ENCODE data around the gene VWA8. TPM values are rescaled to one million over a fixed set of nuclear protein-coding genes. Genes with fewer than 3 reads are reported as not detected.
"Not testable (repeated sequence)": the region's sequence is repeated elsewhere in the genome, so short reads cannot be mapped to it uniquely, and the experiment has no call there.

Gene VWA8
- total RNA-seq, 3 donors from 2014 or later: 18.4 to 43.5 (median 34.7) TPM

- no peak for DNase-seq (ENCODE audit: low spot score in 2 of 2)
- TF ChIP-seq POLR2A (IDR thresholded peaks at IDR 0.05) (no peak), POLR2AphosphoS5 (IDR thresholded peaks at IDR 0.05) (no peak), CTCF (IDR thresholded peaks at IDR 0.05) (no peak)
- H3K27ac ChIP-seq: no peak overlapping the region
These were observed 4.6 kb downstream of the VWA8 start for GRCh38 chr13:41956272-41956671.

GRCh38 chr13:41955605-41956004, 5.3 kb downstream of the VWA8 start:
- Histone ChIP-seq H3K4me3 (no peak overlapping the region), H3K9me3 (no peaks in the 10 kb centered on the region), H3K36me3 (no peaks in the 10 kb centered on the region), H3K27ac (no peak overlapping the region), H3K4me1 (no peaks in the 10 kb centered on the region), H3K27me3 (no peaks in the 10 kb centered on the region)
- DNase-seq (ENCODE audit: low spot score in 2 of 2): no peak
- intact Hi-C loops (cut with DNase I; ENCODE audit: low total_unique reads): loop anchor here (5.0 kb wide), 1 partner anchor 377 kb away; no protein-coding TSS in a partner anchor
- TF ChIP-seq POLR2A (IDR thresholded peaks at IDR 0.05): no peak
- no peak for TF ChIP-seq CTCF (IDR thresholded peaks at IDR 0.05)
- TF ChIP-seq POLR2AphosphoS5 (IDR thresholded peaks at IDR 0.05): no peak

More at GRCh38 chr13:41956272-41956671, 4.6 kb downstream of the VWA8 start:
- H3K36me3 ChIP-seq: no peaks in the 10 kb centered on the region
- H3K9me3 ChIP-seq: no peaks in the 10 kb centered on the region
- intact Hi-C loops (cut with DNase I; ENCODE audit: low total_unique reads): loop anchor here (5.0 kb wide), 1 partner anchor 376 kb away; no protein-coding TSS in a partner anchor
- no peak overlapping the region for H3K4me3 ChIP-seq
- no peaks in the 10 kb centered on the region for H3K27me3 ChIP-seq
- H3K4me1 ChIP-seq: no peaks in the 10 kb centered on the region

- intact Hi-C loops (cut with DNase I; ENCODE audit: low total_unique reads): no loop called here
- Histone ChIP-seq H3K27me3 (no peaks in the 10 kb centered on the region), H3K36me3 (no peaks in the 10 kb centered on the region), H3K9me3 (no peaks in the 10 kb centered on the region), H3K27ac (no peak overlapping the region), H3K4me3 (no peak overlapping the region), H3K4me1 (no peaks in the 10 kb centered on the region)
- no peak for DNase-seq (ENCODE audit: low spot score in 2 of 2)
- no peak for TF ChIP-seq CTCF (IDR thresholded peaks at IDR 0.05)
- TF ChIP-seq POLR2A (IDR thresholded peaks at IDR 0.05): no peak
- no peak for TF ChIP-seq POLR2AphosphoS5 (IDR thresholded peaks at IDR 0.05)
These were observed 6.7 kb downstream of the VWA8 start for GRCh38 chr13:41954226-41954625.

- Histone ChIP-seq H3K27ac (no peak overlapping the region), H3K9me3 (no peaks in the 10 kb centered on the region), H3K36me3 (no peaks in the 10 kb centered on the region), H3K4me3 (no peak overlapping the region), H3K27me3 (no peaks in the 10 kb centered on the region), H3K4me1 (no peaks in the 10 kb centered on the region)
- DNase-seq (ENCODE audit: low spot score in 2 of 2): no peak
- intact Hi-C loops (cut with DNase I; ENCODE audit: low total_unique reads): no loop called here
- TF ChIP-seq POLR2AphosphoS5 (IDR thresholded peaks at IDR 0.05) (no peak), POLR2A (IDR thresholded peaks at IDR 0.05) (no peak), CTCF (IDR thresholded peaks at IDR 0.05) (no peak)
These were observed 8.2 kb downstream of the VWA8 start for GRCh38 chr13:41952749-41953148.

GRCh38 chr13:41949104-41949503, 11.8 kb downstream of the VWA8 start:
- H3K36me3 ChIP-seq; H3K27me3 ChIP-seq; intact Hi-C loops (cut with DNase I; ENCODE audit: low total_unique reads); DNase-seq (ENCODE audit: low spot score in 2 of 2); H3K4me3 ChIP-seq; H3K4me1 ChIP-seq; H3K27ac ChIP-seq: not testable (repeated sequence)
- H3K9me3 ChIP-seq: peaks cover 0 to 15% of the 10 kb centered on the region in 2 donors

- Histone ChIP-seq H3K27me3 (no peaks in the 10 kb centered on the region), H3K4me1 (no peaks in the 10 kb centered on the region), H3K36me3 (no peaks in the 10 kb centered on the region), H3K9me3 (peaks cover 0 to 15% of the 10 kb centered on the region in 2 donors), H3K27ac (no peak overlapping the region), H3K4me3 (no peak overlapping the region)
- intact Hi-C loops (cut with DNase I; ENCODE audit: low total_unique reads): no loop called here
- DNase-seq (ENCODE audit: low spot score in 2 of 2): no peak
- no peak for TF ChIP-seq POLR2A (IDR thresholded peaks at IDR 0.05)
- TF ChIP-seq CTCF (IDR thresholded peaks at IDR 0.05): no peak
- TF ChIP-seq POLR2AphosphoS5 (IDR thresholded peaks at IDR 0.05): no peak
These were observed 15.0 kb downstream of the VWA8 start for GRCh38 chr13:41945926-41946325.

All from breast epithelium (tissue), 4 donors.